ENCODE measurements around the gene ZNF318.
"Not testable (repeated sequence)": the region's sequence is repeated elsewhere in the genome, so short reads cannot be mapped to it uniquely, and the experiment has no call there.

Gene ZNF318

GRCh38 chr6:43303751-43304331, 65.6 kb downstream of the ZNF318 start:
- no peak overlapping the region for H3K4me3 ChIP-seq (ENCODE audit: low read depth, low read length)
- H3K36me3 ChIP-seq (replicated peaks): no peaks in the 10 kb centered on the region
- TF ChIP-seq CTCF (IDR thresholded peaks at IDR 0.05; ENCODE audit: low read depth, low read length, missing control alignments): no peak
- DNase-seq: no peak
- no peak overlapping the region for H3K27ac ChIP-seq
- in situ Hi-C loops (cut with HindIII; ENCODE audit: low pct_ligation_motif_present, low sequenced_read_pairs): no loop called here
- H3K27me3 ChIP-seq (replicated peaks): peaks cover 3% of the 10 kb centered on the region

GRCh38 chr6:43303006-43303405, 66.4 kb downstream of the ZNF318 start:
- H3K27me3 ChIP-seq (replicated peaks); in situ Hi-C loops (cut with HindIII; ENCODE audit: low pct_ligation_motif_present, low sequenced_read_pairs); H3K36me3 ChIP-seq (replicated peaks); DNase-seq; H3K27ac ChIP-seq; H3K4me3 ChIP-seq (ENCODE audit: low read depth, low read length): not testable (repeated sequence)

- Histone ChIP-seq H3K27ac (no peak overlapping the region), H3K27me3 (replicated peaks) (peaks cover 7% of the 10 kb centered on the region), H3K4me3 (ENCODE audit: low read depth, low read length) (no peak overlapping the region), H3K36me3 (replicated peaks) (no peaks in the 10 kb centered on the region)
- in situ Hi-C loops (cut with HindIII; ENCODE audit: low pct_ligation_motif_present, low sequenced_read_pairs): no loop called here
- no peak for DNase-seq
- no peak for TF ChIP-seq CTCF (IDR thresholded peaks at IDR 0.05; ENCODE audit: low read depth, low read length, missing control alignments)
Observed at GRCh38 chr6:43302126-43302525, 67.3 kb downstream of the ZNF318 start.

GRCh38 chr6:43301081-43301870, 68.2 kb downstream of the ZNF318 start:
- no peak for DNase-seq
- in situ Hi-C loops (cut with HindIII; ENCODE audit: low pct_ligation_motif_present, low sequenced_read_pairs): no loop called here
- H3K36me3 ChIP-seq (replicated peaks): no peaks in the 10 kb centered on the region
- TF ChIP-seq CTCF (IDR thresholded peaks at IDR 0.05; ENCODE audit: low read depth, low read length, missing control alignments): no peak
- no peak overlapping the region for H3K27ac ChIP-seq
- peaks cover 7% of the 10 kb centered on the region for H3K27me3 ChIP-seq (replicated peaks)
- no peak overlapping the region for H3K4me3 ChIP-seq (ENCODE audit: low read depth, low read length)

- Histone ChIP-seq H3K27ac (no peak overlapping the region), H3K4me3 (ENCODE audit: low read depth, low read length) (no peak overlapping the region), H3K36me3 (replicated peaks) (no peaks in the 10 kb centered on the region), H3K27me3 (replicated peaks) (peaks cover 7% of the 10 kb centered on the region)
- DNase-seq: no peak
- no peak for TF ChIP-seq CTCF (IDR thresholded peaks at IDR 0.05; ENCODE audit: low read depth, low read length, missing control alignments)
- in situ Hi-C loops (cut with HindIII; ENCODE audit: low pct_ligation_motif_present, low sequenced_read_pairs): no loop called here
Observed at GRCh38 chr6:43299338-43300293, 69.8 kb downstream of the ZNF318 start.

Measured in brain microvascular endothelial cell (primary cell).